Naive thymus-derived CD8-positive, alpha-beta T cell (primary cell): Measurements from ENCODE around the gene MCM3AP. TPM values are rescaled to one million over a fixed set of nuclear protein-coding genes. Genes with fewer than 3 reads are reported as not detected.
A peak's percentile ranks its signal among the peaks of the same experiment; 100 is the strongest.

Source experiments
- ATAC-seq, 2 donors: fragments of 150-1000 bp; cut with Tn5 transposase in 1 of 2; sonication (Bioruptor Pico), chemical (Tn5 transposase) in 1 of 2; 1 replicate in 1 of 2; 2 replicates in 1 of 2; pipeline ENCODE4 v1.10.0; 2021; ENCODE audit warnings: mild to moderate bottlenecking in 2 of 2, moderate library complexity in 2 of 2
- POLR2A ChIA-PET: fragments of 350-600 bp; sonication (Branson Sonifier 250); formaldehyde crosslinking; loops from one replicate; lab custom pipeline; 2021; ENCODE audit warnings: antibody characterized with exemption; lab: Charles Lee
- DNase-seq, 10 donors: peaks; one replicate each; pipeline versions ENCODE4 v3.0.0 to v3.0.0-alpha.2; 2020 to 2022
- H3K27ac Mint-ChIP-seq, 10 donors: one replicate each; pipeline ENCODE4 v1.8.0; 2020 to 2022; ENCODE audit warnings: mild to moderate bottlenecking in 10 of 10, mixed read lengths in 10 of 10, moderate library complexity in 4 of 10, inconsistent platforms in 1 of 10
- H3K27me3 Mint-ChIP-seq, 5 donors: one replicate each; pipeline ENCODE4 v1.8.0; 2021 to 2022; ENCODE audit warnings: mixed read lengths in 5 of 5
- H3K36me3 Mint-ChIP-seq, 3 donors: one replicate each; pipeline ENCODE4 v1.8.0; 2020 to 2022; ENCODE audit warnings: mixed read lengths in 3 of 3, mild to moderate bottlenecking in 2 of 3, inconsistent platforms in 1 of 3
- H3K4me1 Mint-ChIP-seq, 4 donors: one replicate each; pipeline ENCODE4 v1.8.0; 2021 to 2022; ENCODE audit warnings: mixed read lengths in 4 of 4
- H3K4me3 Mint-ChIP-seq, 10 donors: one replicate each; pipeline ENCODE4 v1.8.0; 2020 to 2022; ENCODE audit warnings: mild to moderate bottlenecking in 10 of 10, mixed read lengths in 10 of 10, moderate library complexity in 6 of 10, inconsistent platforms in 1 of 10
- H3K9me3 Mint-ChIP-seq, 9 donors: one replicate each; pipeline ENCODE4 v1.8.0; 2020 to 2022; ENCODE audit warnings: mixed read lengths in 9 of 9, mild to moderate bottlenecking in 3 of 9, inconsistent platforms in 1 of 9, moderate library complexity in 1 of 9
- polyA plus RNA-seq, 3 donors: library from polyadenylated mRNA; unstranded; fragments of 300-500 nt; fragmentation: Illumina TruSeq; gene quantifications; one replicate each; pipeline ENCODE4 v1.2.3, GENCODE V29; 2021
- total RNA-seq, 8 experiments: library from RNA in 2 of 8; stranded (reverse) in 2 of 8; gene quantifications; one replicate each; pipeline ENCODE4 v1.2.3 and lab custom pipeline; 2021 to 2026

The MCM3AP gene
- total and polyA plus RNA-seq, 5 experiments from 2014 or later = 40.5 to 187 (median 61.0) TPM

DNA sequence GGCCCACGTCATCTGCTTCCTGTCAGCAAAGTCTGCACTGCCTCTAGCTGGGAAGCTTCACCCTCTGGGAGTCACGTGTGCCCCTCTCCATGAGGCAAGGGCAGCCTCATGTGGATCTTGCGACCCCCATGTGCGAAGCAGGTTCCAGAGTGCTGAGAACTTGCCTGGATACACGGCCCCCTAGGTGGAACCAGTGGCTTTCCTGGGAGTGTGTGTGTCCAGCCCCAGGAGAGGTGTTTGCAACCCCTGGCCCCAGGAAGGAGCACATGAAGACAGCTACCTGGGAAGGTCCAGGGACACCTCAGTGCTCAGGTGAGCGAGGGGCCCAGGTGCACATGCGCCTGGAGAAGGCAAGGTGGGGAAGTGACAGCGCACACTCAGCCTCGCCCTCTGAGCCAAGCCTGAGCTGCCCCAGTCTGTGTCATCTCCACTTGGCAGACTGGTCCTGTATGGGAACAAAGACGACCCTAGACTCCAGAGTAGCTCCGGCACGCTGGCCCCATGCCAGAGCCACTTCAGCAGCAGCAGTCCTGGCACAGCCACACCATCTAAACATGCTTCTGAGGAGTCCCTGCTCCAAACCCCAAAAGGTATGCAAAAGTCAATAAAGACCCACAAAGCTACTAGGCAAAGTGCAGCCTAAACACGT is 65.7 kb downstream of the MCM3AP start:
- peak overlapping the region in 1 of 10 donors; percentile 23 for H3K27ac Mint-ChIP-seq
- DNase-seq = no peak
- H3K36me3 Mint-ChIP-seq = peaks cover 4 to 38% (median 4%) of the 10 kb centered on the region in 3 donors
- H3K4me1 Mint-ChIP-seq = peaks cover 0 to 5% (median 0%) of the 10 kb centered on the region in 4 donors
- H3K27me3 Mint-ChIP-seq = no peaks in the 10 kb centered on the region
- no peak overlapping the region for H3K4me3 Mint-ChIP-seq
- POLR2A ChIA-PET = no interaction called here
- no peak for ATAC-seq
- no peaks in the 10 kb centered on the region for H3K9me3 Mint-ChIP-seq

DNA sequence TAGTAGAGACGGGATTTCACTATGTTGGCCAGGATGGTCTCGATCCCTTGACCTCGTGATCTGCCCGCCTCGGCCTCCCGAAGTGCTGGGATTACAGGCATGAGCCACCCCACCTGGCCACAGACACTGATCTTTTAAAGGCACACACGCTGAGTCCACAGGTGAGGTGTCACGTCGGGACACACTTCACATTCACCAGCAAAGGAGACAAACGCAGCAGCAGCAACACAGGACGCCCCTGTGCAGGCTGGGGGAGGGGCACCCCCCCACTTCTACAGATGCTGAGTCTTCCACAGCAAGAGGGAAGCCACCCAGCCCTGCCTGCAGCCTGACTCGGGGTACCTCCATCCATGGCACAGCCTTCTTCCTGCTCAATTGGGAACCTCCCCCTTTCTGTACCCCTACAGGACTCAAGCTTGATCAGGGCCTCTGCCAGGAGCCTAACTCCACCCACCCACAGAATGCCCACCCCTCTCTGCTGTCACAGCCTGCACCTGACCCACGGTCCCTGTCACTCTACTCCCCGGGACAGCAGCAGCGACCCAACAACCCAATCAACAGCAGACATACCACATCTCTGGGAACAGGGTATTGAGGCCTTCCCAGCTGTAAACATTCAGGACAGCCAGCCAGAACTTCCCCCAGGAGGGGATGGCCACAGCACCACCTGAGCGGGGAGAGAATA is 66.4 kb downstream of the MCM3AP start:
- DNase-seq (no peak), ATAC-seq (no peak)
- Mint-ChIP-seq H3K4me1 (peaks cover 0 to 6% (median 0%) of the 10 kb centered on the region in 4 donors), H3K27me3 (no peaks in the 10 kb centered on the region), H3K4me3 (no peak overlapping the region), H3K9me3 (no peaks in the 10 kb centered on the region), H3K27ac (no peak overlapping the region), H3K36me3 (peaks cover 4 to 40% (median 4%) of the 10 kb centered on the region in 3 donors)
- POLR2A ChIA-PET = interaction anchor here (0.7 kb wide), 1 partner anchor 336 kb away, joined by 3 read pairs; no protein-coding TSS in a partner anchor

- H3K9me3 Mint-ChIP-seq = no peaks in the 10 kb centered on the region
- H3K27ac Mint-ChIP-seq = peak overlapping the region in 1 of 10 donors; percentile 10
- no peaks in the 10 kb centered on the region for H3K27me3 Mint-ChIP-seq
- DNase-seq (no peak), ATAC-seq (no peak)
- H3K36me3 Mint-ChIP-seq = peaks cover 4 to 38% (median 4%) of the 10 kb centered on the region in 3 donors
- POLR2A ChIA-PET = interaction anchor here (0.7 kb wide), 1 partner anchor 104 kb away, joined by 3 read pairs; no protein-coding TSS in a partner anchor
- peaks cover 0 to 5% (median 0%) of the 10 kb centered on the region in 4 donors for H3K4me1 Mint-ChIP-seq
- no peak overlapping the region for H3K4me3 Mint-ChIP-seq
Measured at GRCh38 chr21:46217511-46218196, 67.8 kb downstream of the MCM3AP start.

GRCh38 chr21:46216132-46216747 is 69.2 kb downstream of the MCM3AP start:
- Mint-ChIP-seq H3K4me1 (peaks cover 0 to 3% (median 0%) of the 10 kb centered on the region in 4 donors), H3K9me3 (no peaks in the 10 kb centered on the region), H3K27ac (peak overlapping the region in 1 of 10 donors; percentile 22), H3K36me3 (peaks cover 4 to 24% (median 4%) of the 10 kb centered on the region in 3 donors), H3K27me3 (no peaks in the 10 kb centered on the region), H3K4me3 (no peak overlapping the region)
- POLR2A ChIA-PET = interaction anchor here (0.8 kb wide), 1 partner anchor 63 kb away, joined by 3 read pairs; no protein-coding TSS in a partner anchor
- ATAC-seq (no peak), DNase-seq (peak in 1 of 10 donors; percentile 44)

DNA sequence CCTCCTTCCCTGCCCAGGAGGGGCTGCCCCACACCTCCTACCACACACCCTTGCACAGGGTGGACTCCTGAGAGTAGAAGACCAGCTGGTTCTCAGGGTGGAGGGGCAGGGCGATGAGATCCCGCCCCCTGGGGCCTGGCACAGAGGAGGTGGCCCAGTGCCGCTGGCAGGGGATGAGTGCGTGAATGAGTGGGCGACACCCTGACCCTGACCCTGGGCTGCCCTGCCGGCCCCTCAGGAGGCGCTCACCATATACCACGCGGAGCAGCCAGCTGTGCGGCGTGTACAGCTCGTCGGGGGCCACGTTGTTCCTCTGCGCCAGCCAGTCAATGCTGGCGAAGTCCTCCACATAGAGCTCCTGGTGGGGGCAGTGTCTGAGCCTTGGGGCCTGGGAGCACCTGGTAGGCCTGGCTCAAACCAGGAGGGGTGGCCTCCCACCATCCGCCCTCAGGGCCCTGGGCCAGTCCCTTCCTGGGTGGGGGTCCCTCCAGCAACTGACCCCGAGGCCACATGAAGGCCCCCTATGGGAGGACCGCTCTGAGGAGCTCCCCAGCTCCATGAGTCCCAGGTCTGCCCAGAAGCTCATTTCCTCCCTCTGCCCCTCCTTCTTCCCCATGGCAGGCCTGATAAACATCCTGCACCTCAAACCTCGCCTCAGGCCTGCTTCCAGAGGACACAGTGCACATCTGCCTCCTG is 69.8 kb downstream of the MCM3AP start:
- H3K36me3 Mint-ChIP-seq = peaks cover 4 to 18% (median 4%) of the 10 kb centered on the region in 3 donors
- POLR2A ChIA-PET = interaction anchor here (0.6 kb wide), 1 partner anchor 71 kb away, joined by 4 read pairs; no protein-coding TSS in a partner anchor
- no peak for DNase-seq
- H3K4me1 Mint-ChIP-seq = peaks cover 0 to 3% (median 0%) of the 10 kb centered on the region in 4 donors
- no peaks in the 10 kb centered on the region for H3K9me3 Mint-ChIP-seq
- no peaks in the 10 kb centered on the region for H3K27me3 Mint-ChIP-seq
- H3K4me3 Mint-ChIP-seq = no peak overlapping the region
- no peak for ATAC-seq
- peak overlapping the region in 1 of 10 donors; percentile 22 for H3K27ac Mint-ChIP-seq

GRCh38 chr21:46214478-46215340 is 70.7 kb downstream of the MCM3AP start:
- Mint-ChIP-seq H3K4me3 (no peak overlapping the region), H3K27me3 (no peaks in the 10 kb centered on the region), H3K4me1 (peaks cover 0 to 3% (median 0%) of the 10 kb centered on the region in 4 donors), H3K27ac (no peak overlapping the region), H3K36me3 (peaks cover 0 to 12% (median 5%) of the 10 kb centered on the region in 3 donors), H3K9me3 (no peaks in the 10 kb centered on the region)
- POLR2A ChIA-PET = interaction anchor here (0.6 kb wide), 1 partner anchor 72 kb away, joined by 4 read pairs; no protein-coding TSS in a partner anchor
- peak in 1 of 10 donors; percentile 52 for DNase-seq
- ATAC-seq = no peak

DNA sequence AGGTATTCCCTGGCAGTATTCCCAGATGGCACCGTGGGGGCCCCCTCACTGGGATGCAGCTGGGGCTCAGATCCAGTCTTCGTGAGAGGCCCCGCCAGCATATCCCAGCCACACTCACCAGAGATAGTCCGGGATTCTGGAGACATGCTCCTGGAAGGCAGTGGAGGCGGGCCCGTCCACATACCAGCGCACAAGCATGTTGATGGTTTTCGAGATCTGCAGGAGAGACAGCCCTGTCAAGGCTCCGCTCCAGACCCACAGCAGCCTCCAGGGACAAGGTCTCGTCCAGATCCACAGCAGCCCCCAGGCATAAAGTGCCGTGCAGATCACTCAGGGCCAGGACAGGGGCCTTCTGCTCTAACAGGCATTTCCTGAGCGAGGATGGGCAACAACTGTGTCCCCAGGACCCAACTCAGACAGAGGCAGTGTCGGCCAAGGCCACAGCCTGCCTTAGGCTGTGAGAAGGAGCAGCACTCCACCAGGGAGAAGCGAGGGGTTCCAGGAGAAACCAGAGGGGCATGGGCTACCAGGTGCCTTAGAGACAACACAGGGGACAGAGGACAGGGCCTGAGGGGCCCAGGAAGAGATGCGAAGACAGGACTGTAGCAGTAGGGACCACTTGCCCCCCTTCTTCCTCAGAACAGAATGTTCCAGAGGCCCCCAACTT is 71.7 kb downstream of the MCM3AP start:
- Mint-ChIP-seq H3K27me3 (no peaks in the 10 kb centered on the region), H3K9me3 (no peaks in the 10 kb centered on the region), H3K4me3 (no peak overlapping the region), H3K27ac (no peak overlapping the region), H3K4me1 (peaks cover 0 to 1% (median 0%) of the 10 kb centered on the region in 4 donors), H3K36me3 (peaks cover 0 to 13% (median 2%) of the 10 kb centered on the region in 3 donors)
- no peak for ATAC-seq
- POLR2A ChIA-PET = no interaction called here
- no peak for DNase-seq

- DNase-seq (no peak), ATAC-seq (no peak)
- peaks cover 0 to 1% (median 0%) of the 10 kb centered on the region in 4 donors for H3K4me1 Mint-ChIP-seq
- H3K4me3 Mint-ChIP-seq = no peak overlapping the region
- POLR2A ChIA-PET = no interaction called here
- no peaks in the 10 kb centered on the region for H3K27me3 Mint-ChIP-seq
- peaks cover 0 to 15% (median 2%) of the 10 kb centered on the region in 3 donors for H3K36me3 Mint-ChIP-seq
- no peak overlapping the region for H3K27ac Mint-ChIP-seq
- no peaks in the 10 kb centered on the region for H3K9me3 Mint-ChIP-seq
Measured at GRCh38 chr21:46212721-46213484, 72.5 kb downstream of the MCM3AP start.

- POLR2A ChIA-PET = no interaction called here
- no peak for DNase-seq
Measured at GRCh38 chr21:46211786-46212720, 73.4 kb downstream of the MCM3AP start.

More at GRCh38 chr21:46211786-46212720, 73.4 kb downstream of the MCM3AP start:
- ATAC-seq = no peak
- H3K36me3 Mint-ChIP-seq = peaks cover 0 to 17% (median 3%) of the 10 kb centered on the region in 3 donors
- peak overlapping the region in 1 of 10 donors; percentile 17 for H3K27ac Mint-ChIP-seq
- no peaks in the 10 kb centered on the region for H3K27me3 Mint-ChIP-seq
- H3K9me3 Mint-ChIP-seq = no peaks in the 10 kb centered on the region
- peaks cover 0 to 1% (median 0%) of the 10 kb centered on the region in 4 donors for H3K4me1 Mint-ChIP-seq
- no peak overlapping the region for H3K4me3 Mint-ChIP-seq
